ENCODE measurements around the gene SYTL1. TPM values are rescaled to one million over a fixed set of nuclear protein-coding genes. Genes with fewer than 3 reads are reported as not detected.

SYTL1 gene
- total and polyA plus RNA-seq, 7 donors, result 0.13 to 1.3 (median 0.41) TPM

GRCh38 chr1:27322569-27323240 lies 19.1 kb upstream of the SYTL1 start:
- peak overlapping the region; percentile 99 for H3K4me3 ChIP-seq
- ATAC-seq (peak in 1 of 4 donors; percentile 0), DNase-seq (no peak)
- H3K27ac ChIP-seq, result peak overlapping the region; percentile 93
- H3K36me3 ChIP-seq (ENCODE audit: insufficient read depth in 1 of 2, low read depth in 1 of 2), result peaks cover 2 to 26% of the 10 kb centered on the region in 2 donors
- WGBS, 3 donors, result 12% methylated on average over 10 of the region's 10 CpGs
- intact Hi-C loops (cut with DNase I), result loop anchor here in 1 of 2 donors (5.0 kb wide), 1 partner anchor 35 kb away; no protein-coding TSS in a partner anchor
- peaks cover 33% of the 10 kb centered on the region for H3K4me1 ChIP-seq
- H3K9me3 ChIP-seq, result no peaks in the 10 kb centered on the region
- H3K27me3 ChIP-seq (ENCODE audit: insufficient read depth in 3 of 3, low read length in 2 of 3), result peaks cover 0 to 16% (median 0%) of the 10 kb centered on the region in 3 donors
- no peak for TF ChIP-seq CTCF (IDR thresholded peaks at IDR 0.05)

- Histone ChIP-seq H3K27ac (no peak overlapping the region), H3K27me3 (ENCODE audit: insufficient read depth in 3 of 3, low read length in 2 of 3) (no peaks in the 10 kb centered on the region), H3K4me1 (peaks cover 38% of the 10 kb centered on the region), H3K36me3 (ENCODE audit: insufficient read depth in 1 of 2, low read depth in 1 of 2) (peaks cover 2 to 31% of the 10 kb centered on the region in 2 donors), H3K4me3 (no peak overlapping the region), H3K9me3 (no peaks in the 10 kb centered on the region)
- ATAC-seq (no peak), DNase-seq (no peak)
- no peak for TF ChIP-seq CTCF (IDR thresholded peaks at IDR 0.05)
- intact Hi-C loops (cut with DNase I), result loop anchor here in 1 of 2 donors (5.0 kb wide), 1 partner anchor 37 kb away; no protein-coding TSS in a partner anchor
- WGBS, 3 donors, result 85 to 88% (median 85%) methylated on average over 15 of the region's 15 CpGs
Measured at GRCh38 chr1:27325286-27325685, 16.5 kb upstream of the SYTL1 start.

GRCh38 chr1:27327964-27328363 lies 13.9 kb upstream of the SYTL1 start:
- TF ChIP-seq CTCF (IDR thresholded peaks at IDR 0.05), result no peak
- Histone ChIP-seq H3K4me3 (no peak overlapping the region), H3K36me3 (ENCODE audit: insufficient read depth in 1 of 2, low read depth in 1 of 2) (peaks cover 2 to 56% of the 10 kb centered on the region in 2 donors), H3K27ac (no peak overlapping the region), H3K9me3 (no peaks in the 10 kb centered on the region), H3K27me3 (ENCODE audit: insufficient read depth in 3 of 3, low read length in 2 of 3) (no peaks in the 10 kb centered on the region), H3K4me1 (peaks cover 33% of the 10 kb centered on the region)
- WGBS, 3 donors, result 79 to 88% (median 85%) methylated on average over 5 of the region's 5 CpGs
- intact Hi-C loops (cut with DNase I), result loop anchor here in 1 of 2 donors (5.0 kb wide), 1 partner anchor 34 kb away; no protein-coding TSS in a partner anchor
- ATAC-seq (no peak), DNase-seq (no peak)

- H3K27ac ChIP-seq, result no peak overlapping the region
- DNase-seq, result no peak
Measured at GRCh38 chr1:27330786-27331185, 11.0 kb upstream of the SYTL1 start.

More at GRCh38 chr1:27330786-27331185, 11.0 kb upstream of the SYTL1 start:
- Histone ChIP-seq H3K4me1 (peaks cover 22% of the 10 kb centered on the region), H3K9me3 (no peaks in the 10 kb centered on the region), H3K4me3 (no peak overlapping the region), H3K36me3 (ENCODE audit: insufficient read depth in 1 of 2, low read depth in 1 of 2) (peaks cover 0 to 69% of the 10 kb centered on the region in 2 donors), H3K27me3 (ENCODE audit: insufficient read depth in 3 of 3, low read length in 2 of 3) (no peaks in the 10 kb centered on the region)
- intact Hi-C loops (cut with DNase I), result no loop called here
- no peak for TF ChIP-seq CTCF (IDR thresholded peaks at IDR 0.05)
- 79 to 84% (median 81%) methylated on average over 8 of the region's 8 CpGs for WGBS, 3 donors
- ATAC-seq, result no peak

All from psoas muscle (tissue), 8 donors.